GM21529 (cell line): ENCODE measurements around the gene TOR1AIP1.

ENCODE experiments used
- ATAC-seq: cut with Tn5 transposase; IDR thresholded peaks from one replicate; pipeline ENCODE4 v1.9.1; 2021; ENCODE audit not compliant: unreplicated experiment

Gene TOR1AIP1

GRCh38 chr1:179881642-179882252 lies 338 bp upstream of the TOR1AIP1 start:
- no peak for ATAC-seq

GRCh38 chr1:179883040-179883744 lies 1.1 kb downstream of the TOR1AIP1 start:
- ATAC-seq: peak; percentile 6

- no peak for ATAC-seq
Observed at GRCh38 chr1:179883745-179884138, 1.7 kb downstream of the TOR1AIP1 start.

GRCh38 chr1:179888071-179888470 lies 6.0 kb downstream of the TOR1AIP1 start:
- no peak for ATAC-seq

- no peak for ATAC-seq
Observed at GRCh38 chr1:179889589-179889988, 7.5 kb downstream of the TOR1AIP1 start.

- ATAC-seq: no peak
Observed at GRCh38 chr1:179910934-179911333, 28.8 kb downstream of the TOR1AIP1 start.

- no peak for ATAC-seq
Observed at GRCh38 chr1:179911812-179912211, 29.7 kb downstream of the TOR1AIP1 start.

GRCh38 chr1:179917601-179918429 lies 35.7 kb downstream of the TOR1AIP1 start:
- no peak for ATAC-seq

GRCh38 chr1:179921472-179921871 lies 39.4 kb downstream of the TOR1AIP1 start:
- ATAC-seq: no peak

- no peak for ATAC-seq
Observed at GRCh38 chr1:179921981-179922872, 40.1 kb downstream of the TOR1AIP1 start.

GRCh38 chr1:179923029-179923428 lies 40.9 kb downstream of the TOR1AIP1 start:
- ATAC-seq: no peak

- no peak for ATAC-seq
Observed at GRCh38 chr1:179924268-179924667, 42.2 kb downstream of the TOR1AIP1 start.

GRCh38 chr1:179925302-179925701 lies 43.2 kb downstream of the TOR1AIP1 start:
- ATAC-seq: no peak

- ATAC-seq: no peak
Observed at GRCh38 chr1:179925922-179926849, 44.1 kb downstream of the TOR1AIP1 start.

GRCh38 chr1:179926850-179927205 lies 44.7 kb downstream of the TOR1AIP1 start:
- no peak for ATAC-seq

GRCh38 chr1:179929955-179930798 lies 48.1 kb downstream of the TOR1AIP1 start:
- no peak for ATAC-seq

GRCh38 chr1:179930867-179931266 lies 48.8 kb downstream of the TOR1AIP1 start:
- no peak for ATAC-seq

- ATAC-seq: no peak
Observed at GRCh38 chr1:179933219-179933618, 51.1 kb downstream of the TOR1AIP1 start.

- no peak for ATAC-seq
Observed at GRCh38 chr1:179935909-179936496, 53.9 kb downstream of the TOR1AIP1 start.
